Globus pallidus (tissue), 1 donor: ENCODE results near the gene YPEL4.

Experiments used
- DNase-seq: peaks from one replicate; pipeline ENCODE4 v3.0.0-alpha.2; 2015; ENCODE audit warnings: low spot score

YPEL4 gene

GRCh38 chr11:57633394-57634070, 16.2 kb downstream of the YPEL4 start:
- DNase-seq, result no peak

DNA sequence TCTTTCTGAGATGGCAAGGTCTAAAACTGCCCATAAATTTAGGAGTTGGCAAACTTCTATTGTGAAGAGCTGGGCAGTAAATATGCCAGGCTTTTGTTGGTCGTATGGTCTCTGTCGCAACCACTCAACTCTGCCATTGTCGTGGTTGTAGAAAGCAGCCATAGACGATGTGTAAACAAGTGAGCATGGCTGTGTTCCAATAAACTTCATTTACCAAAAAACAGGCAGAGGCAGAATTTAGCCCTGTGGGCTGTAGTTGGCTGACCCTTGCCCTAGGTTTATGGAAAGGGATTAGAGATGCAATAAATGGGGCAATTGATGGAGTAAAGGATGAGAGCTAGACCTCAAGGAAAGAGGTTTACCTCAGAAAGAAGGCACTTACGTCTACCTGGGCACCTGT, 17.6 kb downstream of the YPEL4 start:
- DNase-seq, result no peak

DNA sequence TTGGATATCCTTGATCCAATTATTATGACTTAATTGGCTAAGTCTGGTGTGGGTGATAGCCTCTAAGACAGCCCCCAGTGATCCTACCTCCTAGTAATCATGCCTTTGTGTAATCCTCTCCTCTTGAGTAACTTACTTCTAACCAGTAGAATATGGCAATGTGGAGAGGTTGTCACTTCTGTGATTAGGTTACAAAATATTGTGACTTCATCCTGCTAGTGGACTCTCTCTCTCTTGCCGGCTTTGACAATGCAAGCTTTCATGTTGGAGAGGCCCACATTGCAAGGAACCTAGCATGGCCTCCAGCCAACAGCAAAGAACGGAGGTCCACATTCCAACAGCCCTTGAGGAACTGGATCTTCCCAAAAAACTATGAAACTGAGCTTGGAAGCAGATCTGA, 19.5 kb downstream of the YPEL4 start:
- no peak for DNase-seq

- DNase-seq, result no peak
Observed at GRCh38 chr11:57626895-57627294, 22.8 kb downstream of the YPEL4 start.

DNA sequence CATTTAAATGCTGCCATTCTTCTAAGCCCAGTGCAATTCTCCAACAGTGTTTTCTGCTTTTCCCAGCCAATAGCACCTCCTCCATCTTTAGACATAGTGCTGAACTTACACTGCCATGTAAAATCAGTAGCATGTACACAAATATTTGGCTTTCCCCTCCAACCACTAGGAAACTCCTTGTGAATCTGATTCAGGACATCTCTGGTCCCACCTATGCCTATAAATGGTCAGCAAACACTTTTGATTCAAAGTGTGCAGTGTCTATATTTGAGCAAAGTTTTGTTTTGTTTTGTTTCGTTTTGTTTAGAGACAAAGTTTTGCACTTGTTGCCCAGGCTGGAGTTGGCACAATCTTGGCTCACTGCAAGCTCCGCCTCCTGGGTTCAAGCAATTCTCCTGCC, 24.8 kb downstream of the YPEL4 start:
- DNase-seq, result no peak

GRCh38 chr11:57622263-57622662, 27.4 kb downstream of the YPEL4 start:
- DNase-seq, result no peak

DNA sequence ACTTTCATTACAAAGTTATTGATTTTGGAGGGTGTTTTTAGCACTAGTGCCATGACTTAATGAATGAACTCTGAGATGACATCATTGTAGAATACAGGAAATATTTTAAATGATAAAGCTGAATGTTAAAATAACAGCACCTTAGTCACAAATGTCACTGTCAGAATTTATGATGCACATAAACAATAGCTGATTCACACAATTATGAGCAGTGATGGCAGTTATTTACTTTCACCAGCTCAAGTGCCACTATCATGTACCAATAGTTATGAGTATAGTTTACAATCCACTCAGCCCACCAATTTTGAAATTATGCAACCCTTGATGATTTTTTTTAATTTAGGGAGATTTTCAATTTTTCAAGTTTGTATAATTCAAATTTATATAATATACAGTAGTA, 29.2 kb downstream of the YPEL4 start:
- DNase-seq, result no peak

DNA sequence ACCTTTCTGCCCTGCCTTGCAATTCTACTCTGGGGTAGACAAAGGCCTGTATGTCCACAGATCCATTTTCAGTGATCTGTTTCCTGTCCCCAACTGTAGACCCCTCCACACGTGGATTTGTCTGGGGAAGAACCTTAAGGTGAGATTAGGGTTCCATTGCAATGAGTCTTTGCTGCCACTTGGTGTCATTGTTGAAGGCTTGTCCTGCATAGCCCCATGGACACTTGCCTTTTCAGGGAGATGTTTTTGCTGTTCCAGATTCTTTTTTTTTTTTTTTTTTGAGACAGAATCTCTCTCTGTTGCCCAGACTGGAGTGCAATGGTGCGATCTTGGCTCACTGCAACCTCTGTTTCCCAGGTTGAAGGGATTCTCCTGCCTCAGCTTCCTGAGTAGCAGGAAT, 30.4 kb downstream of the YPEL4 start:
- no peak for DNase-seq

- DNase-seq, result no peak
Observed at GRCh38 chr11:57618438-57618837, 31.3 kb downstream of the YPEL4 start.

DNA sequence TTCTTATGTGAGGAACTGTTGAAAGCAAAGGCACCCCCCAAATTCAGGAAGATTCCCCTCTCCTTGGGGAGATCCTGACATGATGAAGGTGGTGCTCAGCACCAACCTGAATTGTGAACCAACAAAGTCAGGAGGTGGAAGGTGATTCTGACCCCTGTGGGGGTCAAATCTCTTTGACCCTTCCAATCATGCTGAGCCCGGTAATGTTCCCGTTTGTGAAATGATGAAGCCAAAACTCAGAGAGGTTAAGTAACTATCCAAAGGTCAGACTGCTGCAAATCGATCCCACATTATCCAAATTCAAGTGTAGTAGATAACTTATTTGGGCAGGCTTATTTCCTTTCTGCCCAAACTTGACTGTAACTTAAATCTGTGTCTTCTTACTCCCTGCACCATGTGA, 33.1 kb downstream of the YPEL4 start:
- no peak for DNase-seq

DNA sequence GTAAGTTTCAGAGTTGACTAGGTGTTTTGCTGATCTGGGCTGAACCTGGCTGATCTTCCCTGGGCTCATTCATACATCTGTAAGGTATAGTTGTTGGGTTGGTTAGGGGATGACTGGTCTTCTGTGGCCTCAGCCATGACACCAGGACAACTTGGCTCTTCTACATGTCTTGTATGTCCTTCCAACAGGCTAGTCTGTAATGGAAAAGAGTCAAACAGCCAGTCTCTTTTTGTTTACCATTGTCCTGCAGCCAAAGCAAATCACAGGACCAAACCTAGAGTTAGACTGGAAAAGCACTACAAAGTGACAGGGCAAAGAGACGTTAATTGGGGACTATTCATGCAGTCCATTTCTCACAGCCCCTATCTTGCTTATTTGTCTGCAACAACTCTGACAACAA, 34.4 kb downstream of the YPEL4 start:
- no peak for DNase-seq

GRCh38 chr11:57614234-57614772, 35.4 kb downstream of the YPEL4 start:
- DNase-seq, result no peak

GRCh38 chr11:57610170-57610569, 39.5 kb downstream of the YPEL4 start:
- no peak for DNase-seq

DNA sequence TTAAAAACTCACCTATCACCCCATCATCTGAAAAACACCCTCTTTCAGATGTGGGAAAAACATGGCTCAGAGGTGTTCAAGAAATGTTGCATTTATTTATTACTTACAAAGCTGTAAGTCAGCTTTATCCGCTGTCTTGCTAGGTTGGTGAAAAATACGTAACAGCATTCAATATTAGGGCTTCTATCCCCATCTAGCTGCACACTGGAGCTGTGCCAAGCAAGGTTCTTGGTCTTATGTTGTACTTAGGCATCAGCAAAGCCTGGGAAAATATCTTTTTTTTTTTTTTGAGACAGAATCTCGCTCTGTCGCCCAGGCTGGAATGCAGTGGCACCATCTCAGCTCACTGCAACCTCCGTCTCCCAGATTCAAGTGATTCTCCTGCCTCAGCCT, 44.7 kb downstream of the YPEL4 start:
- DNase-seq, result no peak

DNA sequence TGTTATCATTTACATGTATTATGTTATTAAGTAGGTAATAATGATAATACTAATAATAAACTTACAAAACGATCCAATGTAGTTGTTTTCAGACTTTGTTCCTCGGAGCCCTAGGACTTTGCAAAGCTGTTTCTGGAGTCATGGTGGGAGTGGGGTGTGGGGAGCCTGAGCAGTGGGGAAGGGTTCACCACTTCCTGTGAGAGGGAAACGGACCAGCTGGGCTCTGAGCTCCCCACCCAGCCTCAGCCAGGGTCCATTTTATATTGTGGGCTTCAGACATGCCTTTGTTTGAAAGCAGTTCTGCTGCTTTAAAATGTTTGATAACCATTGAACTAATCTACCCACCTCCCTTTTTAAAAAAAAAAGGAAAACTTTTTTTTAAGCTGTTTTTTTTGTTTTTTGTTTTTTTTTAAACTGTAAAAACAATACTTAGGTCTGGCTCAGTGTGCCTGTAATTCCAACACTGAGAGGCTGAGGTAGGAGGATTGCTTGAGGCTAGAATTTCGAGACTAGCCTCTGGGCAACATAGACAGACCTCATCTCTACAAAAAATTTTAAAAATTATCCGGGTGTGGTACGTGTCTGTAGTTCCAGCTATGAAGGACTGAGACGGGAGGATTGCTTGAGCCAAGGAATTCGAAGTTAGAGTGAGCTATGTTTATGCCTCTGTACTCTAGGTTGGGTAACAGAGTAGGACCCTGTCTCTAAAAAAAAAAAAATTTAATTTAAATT, 45.2 kb downstream of the YPEL4 start:
- no peak for DNase-seq

GRCh38 chr11:57601297-57601696, 48.4 kb downstream of the YPEL4 start:
- no peak for DNase-seq

DNA sequence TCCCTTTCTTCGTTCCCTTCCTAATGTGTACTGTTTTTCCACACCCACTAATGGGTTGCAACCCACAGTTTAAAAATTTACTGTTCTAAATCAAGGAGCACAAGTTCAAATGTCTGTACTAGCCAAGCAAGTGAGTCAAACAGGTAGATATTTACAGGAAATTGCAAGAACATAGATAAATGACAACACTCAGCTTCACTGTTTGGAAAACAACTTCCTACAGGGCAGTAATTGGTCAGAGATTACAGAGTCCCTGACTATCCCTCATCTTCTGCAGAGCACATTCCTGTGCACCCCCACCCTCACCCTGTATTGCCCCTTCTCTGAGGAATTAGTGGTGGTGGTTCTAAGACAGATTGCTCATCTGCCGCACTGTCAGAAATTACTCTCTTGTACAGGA, 50.3 kb downstream of the YPEL4 start:
- DNase-seq, result no peak

- DNase-seq, result no peak
Observed at GRCh38 chr11:57598831-57599155, 50.9 kb downstream of the YPEL4 start.

GRCh38 chr11:57597916-57598830, 51.5 kb downstream of the YPEL4 start:
- peak; percentile 31 for DNase-seq

- DNase-seq, result peak; percentile 15
Observed at GRCh38 chr11:57597461-57597915, 52.2 kb downstream of the YPEL4 start, which contains the start of gene SERPING1. Gene SERPING1 (plus strand): TSS chr11:57597685. CDS start chr11:57598271, 586 bp downstream.

DNA sequence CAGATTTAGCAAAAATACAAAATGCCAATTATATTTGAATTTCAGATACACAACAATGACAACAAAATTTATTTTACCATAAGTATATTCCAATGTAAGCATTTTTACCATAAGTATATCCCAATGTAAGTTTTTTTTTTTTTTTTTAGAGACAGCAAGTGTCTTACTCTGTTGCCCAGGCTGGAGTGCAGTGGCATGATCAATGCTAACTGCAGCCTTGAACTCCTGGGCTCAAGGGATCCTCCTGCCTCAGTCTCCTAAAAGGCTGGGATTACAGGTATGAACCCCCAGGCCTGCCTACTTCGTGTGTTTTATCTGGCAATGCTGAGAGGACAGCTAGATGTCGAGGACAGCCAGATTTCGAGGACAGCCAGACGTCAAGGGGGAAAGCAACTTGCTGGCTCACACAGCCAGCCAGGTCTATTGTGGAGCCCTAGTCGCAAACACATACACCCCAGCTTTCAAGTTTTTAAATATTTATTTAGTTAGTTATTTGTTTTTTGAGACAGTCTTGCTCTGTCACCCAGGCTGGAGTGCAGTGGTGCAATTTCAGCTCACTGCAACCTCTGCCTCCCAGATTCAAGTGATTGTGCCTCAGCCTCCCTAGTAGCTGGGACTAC, 53.3 kb downstream of the YPEL4 start:
- no peak for DNase-seq
